Brain pericyte (primary cell): ENCODE results near the gene SERPINB5.

Experiments
- DNase-seq: peaks from one replicate; pipeline ENCODE4 v3.0.0-alpha.2; 2012; ENCODE audit warnings: low read depth, low spot score

Gene SERPINB5

DNA sequence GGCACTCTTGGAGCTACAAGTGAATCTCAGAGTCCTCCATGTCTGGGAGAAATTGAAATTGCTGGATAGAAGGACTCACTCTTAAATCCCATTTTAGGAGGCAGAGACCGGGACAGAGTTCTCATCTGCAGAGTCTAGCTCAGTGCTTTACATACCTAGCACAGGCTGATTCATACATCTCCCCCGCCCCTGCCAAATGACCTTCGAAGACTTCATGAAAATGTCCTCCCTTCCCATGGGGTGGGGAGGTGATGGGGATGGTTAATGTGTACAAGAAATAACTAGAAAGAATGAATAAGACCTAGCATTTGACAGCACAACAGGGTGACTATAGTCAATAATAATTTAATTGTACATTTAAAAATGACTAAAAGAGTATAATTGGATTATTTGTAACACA, 8.2 kb upstream of the SERPINB5 start:
- no peak for DNase-seq

- DNase-seq, result no peak
Observed at GRCh38 chr18:63470751-63471150, 6.0 kb upstream of the SERPINB5 start.

- no peak for DNase-seq
Observed at GRCh38 chr18:63472380-63472779, 4.4 kb upstream of the SERPINB5 start.

GRCh38 chr18:63477200-63477599, 442 bp downstream of the SERPINB5 start:
- DNase-seq, result no peak

DNA sequence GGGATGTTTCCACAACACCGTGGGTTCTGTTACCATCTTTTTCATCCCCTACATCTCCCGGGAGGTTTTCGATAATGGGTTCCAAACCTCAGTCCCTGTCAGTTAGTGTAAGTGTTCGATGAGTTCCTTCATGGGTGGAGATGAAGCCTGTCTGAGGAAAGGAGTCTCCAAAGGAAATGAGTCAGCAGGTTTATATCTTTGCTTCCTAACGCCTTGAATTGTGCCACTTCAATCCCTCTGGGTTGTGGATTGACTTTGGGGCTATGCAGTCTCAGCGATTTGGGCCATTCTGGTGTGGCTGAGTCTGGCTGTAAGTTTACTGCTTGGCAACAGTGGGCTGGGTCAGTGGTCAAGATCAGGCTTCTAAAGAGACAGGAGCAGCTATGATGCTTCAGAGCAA, 1.2 kb downstream of the SERPINB5 start:
- DNase-seq, result no peak

DNA sequence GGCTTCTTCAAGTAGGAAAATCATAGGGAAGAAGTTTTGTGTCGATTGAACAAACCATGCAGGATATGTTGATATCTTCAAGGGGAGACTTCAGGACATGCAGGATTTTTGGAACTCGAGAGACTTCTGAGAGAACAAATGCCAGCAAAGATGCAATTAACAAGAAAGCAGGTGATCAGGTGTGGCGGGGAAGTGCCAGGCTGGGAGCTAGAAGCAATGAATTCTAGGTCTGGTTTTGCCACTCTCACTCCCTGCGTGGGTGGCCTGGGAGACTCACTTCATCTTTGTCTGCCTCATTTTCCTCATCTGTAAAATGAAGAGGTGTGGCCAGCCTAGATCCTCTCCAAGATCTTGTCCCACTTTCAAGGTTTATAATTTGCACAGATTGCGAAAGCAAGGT, 3.1 kb downstream of the SERPINB5 start:
- no peak for DNase-seq

GRCh38 chr18:63480476-63480875, 3.7 kb downstream of the SERPINB5 start:
- no peak for DNase-seq

DNA sequence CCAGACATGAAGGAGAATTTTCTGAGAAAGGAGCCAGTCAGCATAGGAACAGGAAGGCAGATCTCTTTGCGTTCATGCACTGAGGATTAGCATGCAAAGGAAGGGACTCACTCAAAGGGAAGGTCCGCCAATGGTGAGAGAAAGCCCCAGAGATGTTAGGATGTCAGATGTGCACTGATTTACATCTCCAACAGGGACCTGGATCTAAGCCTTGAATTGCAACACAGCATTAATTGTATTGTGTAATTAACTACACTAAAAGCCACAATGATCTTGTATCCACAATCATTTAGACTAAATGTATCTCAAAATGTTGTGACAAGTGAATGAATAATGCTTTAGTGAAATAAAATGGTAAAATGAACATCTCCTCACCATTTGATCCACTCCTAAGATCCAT, 4.2 kb downstream of the SERPINB5 start:
- DNase-seq, result no peak

DNA sequence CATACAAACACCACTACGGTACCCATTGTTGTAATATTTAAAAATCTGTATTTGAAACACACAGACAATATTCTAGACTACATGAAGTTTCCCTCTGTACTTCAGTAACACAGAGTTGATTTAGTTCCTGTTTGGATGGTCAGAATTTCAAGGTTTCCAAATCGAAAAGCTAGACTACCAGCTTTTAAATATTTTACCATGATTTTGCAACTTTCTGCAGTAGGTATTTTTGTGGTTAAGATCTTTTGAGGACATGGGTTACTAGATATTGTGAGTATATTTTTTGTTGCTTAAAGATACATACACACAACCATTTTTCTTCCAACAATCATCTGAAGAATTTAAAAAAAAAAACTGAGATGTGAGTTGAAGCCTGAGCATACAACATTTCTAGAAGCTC, 10.9 kb downstream of the SERPINB5 start:
- no peak for DNase-seq

DNA sequence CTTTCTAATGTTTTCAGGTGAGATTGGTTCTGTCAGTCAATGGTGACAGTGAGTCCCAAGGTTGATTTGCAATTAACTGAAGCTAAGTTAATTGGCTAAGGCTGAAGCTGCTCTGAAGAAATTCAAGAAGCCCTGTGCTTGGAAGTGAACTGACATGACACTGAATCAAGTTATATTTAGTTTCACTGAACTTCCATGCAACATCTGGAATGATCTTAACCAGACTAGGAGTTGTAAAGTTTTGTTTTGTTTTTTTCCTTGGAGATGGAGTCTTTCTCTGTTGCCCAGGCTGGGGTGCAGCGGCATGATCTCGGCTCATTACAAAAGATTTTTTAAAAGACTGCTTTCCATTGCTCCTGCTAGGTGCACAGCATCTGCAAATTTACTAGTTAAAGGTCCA, 11.4 kb downstream of the SERPINB5 start:
- DNase-seq, result no peak

DNA sequence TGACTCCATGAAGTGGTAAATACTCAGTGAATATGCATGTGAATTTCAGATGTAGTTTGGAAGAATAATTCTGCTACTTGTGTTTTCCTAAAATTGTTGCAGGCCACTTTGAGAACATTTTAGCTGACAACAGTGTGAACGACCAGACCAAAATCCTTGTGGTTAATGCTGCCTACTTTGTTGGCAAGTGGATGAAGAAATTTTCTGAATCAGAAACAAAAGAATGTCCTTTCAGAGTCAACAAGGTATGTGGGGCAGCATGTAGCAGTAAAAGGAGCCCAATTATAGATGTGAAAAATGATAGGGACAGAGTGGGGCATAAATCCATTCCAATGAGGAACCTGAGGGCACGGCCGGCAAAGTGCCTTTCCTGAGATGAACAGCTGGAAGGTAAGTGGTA, 16.1 kb downstream of the SERPINB5 start:
- no peak for DNase-seq

DNA sequence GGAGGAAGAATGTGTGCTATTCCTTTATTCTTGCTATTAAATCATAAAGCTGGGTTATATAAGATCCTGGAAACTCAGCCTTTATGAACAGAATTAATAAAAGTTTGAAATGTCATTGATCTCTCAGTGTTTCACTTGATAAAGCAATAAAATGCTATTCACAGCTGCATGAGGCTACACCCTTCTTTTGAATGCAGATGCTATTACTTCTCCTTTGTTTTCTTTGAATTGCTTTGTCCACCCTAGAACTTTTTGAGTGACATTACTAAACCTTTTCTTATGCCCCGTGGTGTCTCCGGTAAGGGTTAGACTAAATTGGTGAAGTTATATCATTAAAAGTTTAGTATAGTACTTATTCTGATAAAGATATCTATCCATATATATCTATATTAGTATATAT, 18.9 kb downstream of the SERPINB5 start:
- no peak for DNase-seq

DNA sequence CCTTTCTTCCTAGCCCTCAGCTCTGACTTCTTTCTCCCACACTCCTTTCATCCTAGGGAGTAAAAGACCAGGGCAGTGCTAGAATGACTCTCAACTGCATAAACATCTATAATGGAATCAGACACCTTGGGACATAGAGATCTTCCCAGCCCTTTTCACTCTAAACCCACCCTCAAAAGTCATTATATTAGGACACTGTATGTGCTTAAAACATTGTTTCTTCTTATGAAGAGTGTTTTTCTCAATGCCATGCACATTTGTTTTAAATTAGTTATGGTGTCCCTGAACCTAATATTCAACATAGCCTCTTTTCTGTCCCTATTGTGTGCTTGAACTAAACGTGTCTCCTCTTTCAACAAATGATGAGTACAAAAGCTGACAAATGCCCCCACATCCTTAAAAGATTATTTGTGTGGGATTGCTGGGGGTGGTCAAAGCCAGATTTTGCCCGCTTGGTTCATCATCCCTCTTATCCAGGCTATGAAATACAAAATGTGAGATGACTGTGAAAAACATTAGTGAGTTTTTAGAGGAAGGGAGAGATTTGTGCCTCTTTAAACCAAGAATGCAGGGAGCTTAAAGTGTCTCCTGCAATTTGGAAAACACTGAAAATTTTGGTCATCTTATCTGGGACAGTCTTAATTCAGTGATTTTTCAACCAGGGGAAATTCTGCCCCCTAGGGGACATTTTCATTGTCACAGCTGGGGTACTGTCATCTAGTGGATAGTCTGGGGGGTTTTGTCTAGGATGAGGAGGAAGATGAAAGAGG, 29.0 kb downstream of the SERPINB5 start:
- no peak for DNase-seq

GRCh38 chr18:63506336-63506646, 29.5 kb downstream of the SERPINB5 start:
- no peak for DNase-seq

DNA sequence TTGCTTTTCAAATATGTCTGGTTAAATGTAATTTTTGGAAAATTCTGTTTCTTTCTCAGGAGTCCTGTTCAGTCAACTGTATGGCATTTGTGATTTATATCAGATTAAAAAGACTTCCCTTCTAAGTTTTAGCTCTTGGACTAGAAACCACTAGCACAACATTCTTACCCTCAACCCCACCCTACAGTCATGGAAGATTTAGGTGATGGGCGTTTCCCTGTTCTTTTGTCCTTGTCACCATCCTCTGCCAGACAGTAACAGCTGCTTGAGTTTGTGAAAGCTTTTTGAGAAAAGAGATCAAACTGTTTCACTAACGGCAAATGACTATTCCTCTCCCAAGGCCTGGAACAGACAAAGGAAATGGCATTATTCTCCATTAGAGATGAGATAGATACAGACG, 31.8 kb downstream of the SERPINB5 start:
- DNase-seq, result no peak

- DNase-seq, result no peak
Observed at GRCh38 chr18:63511285-63511684, 34.5 kb downstream of the SERPINB5 start.

DNA sequence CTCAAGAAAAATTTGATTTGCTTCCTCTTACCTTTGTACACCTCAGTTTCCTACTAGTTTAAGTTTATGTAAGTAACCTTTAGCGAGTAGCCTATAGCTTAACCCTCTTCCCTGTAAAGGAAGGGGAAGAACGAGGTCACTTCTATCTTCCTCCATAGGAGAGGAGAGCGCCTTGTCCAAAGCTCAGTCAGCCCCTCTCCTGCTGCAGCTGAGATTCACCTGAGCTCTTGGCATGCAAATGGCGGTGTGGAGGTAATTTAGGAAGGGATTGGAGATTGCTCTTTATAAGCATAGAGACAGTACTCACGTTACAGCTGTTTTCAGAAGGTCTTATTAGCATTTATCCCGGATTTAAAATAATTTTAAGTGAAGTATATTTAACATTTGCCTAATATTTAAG, 37.6 kb downstream of the SERPINB5 start:
- DNase-seq, result no peak

- no peak for DNase-seq
Observed at GRCh38 chr18:63514888-63515678, 38.3 kb downstream of the SERPINB5 start.

GRCh38 chr18:63515801-63516200, 39.0 kb downstream of the SERPINB5 start:
- no peak for DNase-seq

DNA sequence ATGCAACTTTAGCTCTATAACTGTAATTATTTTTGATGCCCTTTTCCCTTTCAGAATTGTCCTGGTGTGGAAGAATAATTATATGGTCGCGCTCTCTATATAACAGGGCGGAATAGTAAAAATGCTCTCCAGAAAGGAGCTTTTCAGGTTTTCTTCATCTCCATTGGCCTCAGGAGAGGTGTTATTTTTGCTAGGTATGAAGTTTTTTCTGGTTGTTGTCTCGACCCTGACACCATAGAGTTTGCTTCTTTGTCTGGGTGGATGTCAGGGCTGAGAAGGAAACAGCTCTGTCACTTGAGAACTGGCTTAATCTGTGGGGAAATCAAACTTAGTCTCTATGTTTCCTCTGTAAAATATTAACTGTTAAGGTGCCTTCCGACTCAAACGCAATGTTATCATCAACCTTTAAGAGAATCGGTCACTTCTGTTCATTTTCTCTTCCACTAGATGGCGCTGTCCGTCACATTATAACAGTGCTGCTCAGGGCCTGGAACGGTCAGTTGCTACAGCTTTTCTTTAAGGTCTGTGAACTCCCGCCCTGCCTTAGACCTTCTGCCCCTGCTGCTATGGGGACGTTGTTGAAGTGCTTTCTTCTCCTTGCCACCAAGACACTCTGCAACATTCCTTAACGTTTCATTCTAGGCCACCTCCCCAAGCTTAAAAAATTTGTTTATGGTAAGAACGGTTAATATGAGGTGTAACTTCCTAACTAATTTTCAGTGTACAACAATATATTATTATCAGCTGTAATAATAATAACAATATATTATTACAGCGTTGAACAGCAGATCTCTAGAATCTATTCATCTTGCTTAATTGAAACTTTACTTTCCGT, 41.6 kb downstream of the SERPINB5 start:
- no peak for DNase-seq

DNA sequence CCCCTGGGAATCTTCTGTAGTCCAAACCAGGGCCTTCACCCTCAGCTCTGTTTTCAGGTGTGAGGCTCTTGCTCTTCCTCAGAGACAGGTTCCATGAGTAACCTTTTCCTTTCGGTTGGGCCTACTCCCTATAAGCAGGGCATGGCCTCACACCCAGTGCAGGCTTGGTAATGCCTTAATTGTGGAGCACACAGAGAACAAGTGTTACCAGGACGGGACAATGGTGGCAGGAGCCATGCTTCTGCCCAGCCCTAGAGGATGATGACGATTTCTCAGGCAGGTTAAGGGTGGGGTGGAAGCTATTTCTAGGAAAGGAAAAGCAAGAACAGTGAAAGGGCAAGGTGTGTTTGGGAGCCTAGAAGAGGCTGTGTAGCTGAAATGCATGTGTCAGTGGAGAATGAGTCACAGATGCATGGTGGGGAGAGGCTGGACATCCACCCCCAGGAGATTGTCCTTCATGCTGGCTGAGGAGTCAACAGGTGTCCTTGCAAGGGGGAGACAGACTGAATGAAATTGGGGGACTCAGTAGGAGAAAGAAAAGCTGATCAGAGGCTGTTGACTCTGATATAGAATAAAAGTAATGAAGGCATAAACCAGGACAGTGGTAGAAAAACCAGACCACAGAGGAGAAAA, 43.4 kb downstream of the SERPINB5 start:
- DNase-seq, result no peak

DNA sequence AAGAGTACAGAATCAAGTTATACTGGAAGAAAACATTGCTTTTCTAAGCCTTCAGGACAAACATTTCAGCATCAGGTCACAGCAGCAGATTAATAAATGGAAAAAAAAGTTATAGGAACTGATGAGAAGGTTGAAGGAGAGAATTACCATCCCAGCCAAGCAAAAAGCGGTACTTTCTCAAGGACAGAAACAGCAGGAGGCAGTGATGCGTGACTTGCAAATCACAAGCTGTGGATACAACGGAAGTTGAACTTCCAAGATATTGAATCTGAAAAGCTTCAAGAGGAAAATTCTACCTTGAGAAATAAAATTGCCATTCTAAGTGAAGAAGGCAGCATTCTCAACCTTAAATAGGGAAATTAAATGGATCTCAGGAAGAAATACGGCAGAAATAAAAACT, 46.9 kb downstream of the SERPINB5 start:
- DNase-seq, result no peak
